ENCODE results near the gene TMEM212.

TMEM212 gene

DNA sequence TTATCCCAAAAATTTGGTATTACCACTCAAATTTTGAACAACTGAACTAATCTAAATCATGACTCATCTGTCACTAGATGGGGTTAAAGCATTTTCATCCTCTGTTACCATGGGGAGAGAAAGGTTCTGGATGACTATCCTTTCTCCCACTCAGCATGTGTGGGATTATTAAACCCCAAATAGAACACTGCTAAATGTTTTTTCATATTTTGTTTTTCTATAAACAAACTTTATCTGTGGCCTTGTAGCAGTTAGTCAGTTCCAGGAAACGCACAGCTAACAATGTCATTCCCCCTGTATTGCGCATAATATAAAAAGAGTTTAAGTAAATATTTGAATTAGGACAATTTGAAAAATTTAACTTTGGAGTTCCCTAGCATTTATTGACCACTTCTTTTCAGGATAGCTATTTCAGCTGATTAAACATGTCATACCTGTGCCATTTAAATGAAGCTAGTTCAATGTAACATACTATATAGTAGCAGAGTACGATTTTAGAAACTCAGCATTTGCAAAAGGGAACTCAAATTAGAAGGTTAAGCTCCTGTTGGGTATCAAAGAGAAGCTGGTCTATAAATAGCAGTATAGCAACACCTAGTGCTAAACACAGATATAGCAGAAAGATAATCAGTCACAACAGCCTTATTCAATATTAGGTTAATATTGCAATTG is 9.2 kb upstream of the TMEM212 start:
- H3K4me3 ChIP-seq (ENCODE audit: control insufficient read depth, low read depth, low read length), result no peak overlapping the region
- no peak for DNase-seq (ENCODE audit: low read depth)
- TF ChIP-seq, protein P1, sequence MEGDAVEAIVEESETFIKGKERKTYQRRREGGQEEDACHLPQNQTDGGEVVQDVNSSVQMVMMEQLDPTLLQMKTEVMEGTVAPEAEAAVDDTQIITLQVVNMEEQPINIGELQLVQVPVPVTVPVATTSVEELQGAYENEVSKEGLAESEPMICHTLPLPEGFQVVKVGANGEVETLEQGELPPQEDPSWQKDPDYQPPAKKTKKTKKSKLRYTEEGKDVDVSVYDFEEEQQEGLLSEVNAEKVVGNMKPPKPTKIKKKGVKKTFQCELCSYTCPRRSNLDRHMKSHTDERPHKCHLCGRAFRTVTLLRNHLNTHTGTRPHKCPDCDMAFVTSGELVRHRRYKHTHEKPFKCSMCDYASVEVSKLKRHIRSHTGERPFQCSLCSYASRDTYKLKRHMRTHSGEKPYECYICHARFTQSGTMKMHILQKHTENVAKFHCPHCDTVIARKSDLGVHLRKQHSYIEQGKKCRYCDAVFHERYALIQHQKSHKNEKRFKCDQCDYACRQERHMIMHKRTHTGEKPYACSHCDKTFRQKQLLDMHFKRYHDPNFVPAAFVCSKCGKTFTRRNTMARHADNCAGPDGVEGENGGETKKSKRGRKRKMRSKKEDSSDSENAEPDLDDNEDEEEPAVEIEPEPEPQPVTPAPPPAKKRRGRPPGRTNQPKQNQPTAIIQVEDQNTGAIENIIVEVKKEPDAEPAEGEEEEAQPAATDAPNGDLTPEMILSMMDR (IDR thresholded peaks at IDR 0.05; ENCODE audit: control insufficient read depth, insufficient read depth, low read depth, low read length, missing control alignments), result peak; percentile 42

DNA sequence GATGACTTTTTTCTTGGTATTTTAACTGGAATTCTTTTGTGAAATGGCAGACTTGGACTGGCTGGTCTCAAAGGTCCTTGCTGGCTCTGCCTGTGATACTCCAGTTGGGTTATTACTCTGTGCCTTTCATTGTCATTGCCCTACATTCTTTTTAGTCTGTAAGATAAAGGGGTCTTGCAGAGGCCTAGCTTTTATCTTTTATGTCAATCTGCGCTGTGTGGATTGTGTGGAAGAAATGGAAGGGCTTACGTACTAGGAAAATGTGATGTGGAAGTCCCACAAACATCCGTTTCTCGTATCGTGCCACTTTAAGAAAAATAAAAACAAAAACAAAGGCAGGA is 8.7 kb upstream of the TMEM212 start:
- TF ChIP-seq, protein P1 (IDR thresholded peaks at IDR 0.05; ENCODE audit: control insufficient read depth, insufficient read depth, low read depth, low read length, missing control alignments), result no peak
- DNase-seq (ENCODE audit: low read depth), result no peak
- no peak overlapping the region for H3K4me3 ChIP-seq (ENCODE audit: control insufficient read depth, low read depth, low read length)

DNA sequence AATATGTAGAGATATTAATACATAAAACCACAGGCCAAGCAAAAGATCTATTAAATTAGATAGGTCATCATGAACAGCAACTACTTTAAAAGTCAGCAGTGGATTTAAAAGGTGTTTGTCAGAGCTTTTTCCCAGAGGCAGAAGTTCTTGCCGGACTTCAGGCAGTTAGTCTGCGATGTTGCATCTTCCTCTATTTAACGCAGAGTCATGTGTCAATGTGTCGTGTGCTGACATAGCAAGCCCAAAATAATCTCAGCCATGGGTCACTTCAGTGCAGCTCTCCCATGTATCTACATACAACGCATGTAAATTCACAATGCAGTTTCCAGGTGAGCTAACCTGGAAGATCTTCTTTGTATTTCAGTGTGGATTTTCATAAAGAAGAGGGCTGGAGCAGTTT is 8.0 kb upstream of the TMEM212 start:
- TF ChIP-seq, protein P1 (IDR thresholded peaks at IDR 0.05; ENCODE audit: control insufficient read depth, insufficient read depth, low read depth, low read length, missing control alignments), result no peak
- DNase-seq (ENCODE audit: low read depth), result no peak
- H3K4me3 ChIP-seq (ENCODE audit: control insufficient read depth, low read depth, low read length), result no peak overlapping the region

DNA sequence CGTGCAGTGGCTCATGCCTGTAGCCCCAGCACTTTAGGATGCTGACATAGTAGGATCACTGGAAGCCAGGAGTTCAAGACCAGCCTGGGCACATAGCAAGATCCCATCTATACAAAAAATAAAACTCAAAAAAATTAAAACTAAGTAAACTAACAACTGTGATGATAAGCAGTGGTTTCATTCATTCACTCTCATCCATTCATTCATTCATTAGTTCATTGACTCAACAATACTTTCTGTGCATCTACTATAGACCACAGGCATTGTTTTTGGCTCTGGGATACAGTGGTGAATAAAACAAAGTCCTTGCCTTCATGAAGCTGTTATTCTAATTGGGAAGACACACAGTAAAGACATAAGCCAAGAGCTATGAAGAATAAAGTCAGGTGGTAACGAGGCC is 7.5 kb upstream of the TMEM212 start:
- H3K4me3 ChIP-seq (ENCODE audit: control insufficient read depth, low read depth, low read length), result no peak overlapping the region
- TF ChIP-seq, protein P1 (IDR thresholded peaks at IDR 0.05; ENCODE audit: control insufficient read depth, insufficient read depth, low read depth, low read length, missing control alignments), result no peak
- DNase-seq (ENCODE audit: low read depth), result no peak

DNA sequence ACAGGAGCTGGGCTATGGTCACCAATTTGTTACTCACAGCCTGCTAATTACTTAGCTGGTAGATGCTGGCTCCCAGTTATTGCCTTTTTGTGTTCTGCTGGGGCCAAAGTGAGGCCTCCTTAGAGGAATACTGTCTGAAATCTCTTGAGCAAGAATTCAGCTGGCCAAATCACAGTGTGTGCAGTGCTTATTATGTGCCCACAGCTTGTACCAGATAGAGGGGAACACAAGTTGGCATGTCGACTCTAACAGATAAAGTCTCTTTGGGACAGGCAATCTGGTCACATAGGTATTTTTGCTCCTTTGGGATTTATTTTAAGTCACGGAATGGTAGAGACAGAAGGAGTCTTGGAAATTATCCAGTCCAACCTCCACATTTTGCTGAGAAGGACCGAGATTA is 6.3 kb upstream of the TMEM212 start:
- TF ChIP-seq, protein P1 (IDR thresholded peaks at IDR 0.05; ENCODE audit: control insufficient read depth, insufficient read depth, low read depth, low read length, missing control alignments), result no peak
- no peak for DNase-seq (ENCODE audit: low read depth)
- no peak overlapping the region for H3K4me3 ChIP-seq (ENCODE audit: control insufficient read depth, low read depth, low read length)

DNA sequence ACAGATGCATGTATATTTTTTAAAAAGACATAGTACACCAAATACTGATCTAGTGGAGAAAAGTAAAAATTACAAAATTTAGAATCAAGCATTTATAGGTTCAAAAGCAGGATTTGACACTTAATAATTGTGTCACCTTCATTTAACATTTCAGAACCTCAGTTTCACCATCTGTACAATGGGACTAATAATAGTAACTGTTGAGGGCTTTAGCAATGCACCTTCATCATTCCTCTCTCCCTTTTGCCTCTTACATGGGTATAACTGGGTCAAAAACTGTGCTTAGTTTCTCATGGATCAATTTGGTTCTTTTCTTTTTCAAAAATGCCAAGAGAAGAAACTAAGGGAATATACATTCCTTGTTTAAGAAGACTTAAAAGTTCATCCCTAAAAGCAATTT is 5.5 kb upstream of the TMEM212 start:
- DNase-seq (ENCODE audit: low read depth), result no peak
- H3K4me3 ChIP-seq (ENCODE audit: control insufficient read depth, low read depth, low read length), result no peak overlapping the region
- TF ChIP-seq, protein P1 (IDR thresholded peaks at IDR 0.05; ENCODE audit: control insufficient read depth, insufficient read depth, low read depth, low read length, missing control alignments), result no peak

All from AG09309 (cell line).